HG03103 (cell line): ENCODE measurements around the gene ZDHHC8.

Experiments
- ATAC-seq: cut with Tn5 transposase; IDR thresholded peaks from one replicate; pipeline ENCODE4 v1.9.1; 2021; ENCODE audit warnings: low read depth; ENCODE audit not compliant: unreplicated experiment

Gene ZDHHC8

DNA sequence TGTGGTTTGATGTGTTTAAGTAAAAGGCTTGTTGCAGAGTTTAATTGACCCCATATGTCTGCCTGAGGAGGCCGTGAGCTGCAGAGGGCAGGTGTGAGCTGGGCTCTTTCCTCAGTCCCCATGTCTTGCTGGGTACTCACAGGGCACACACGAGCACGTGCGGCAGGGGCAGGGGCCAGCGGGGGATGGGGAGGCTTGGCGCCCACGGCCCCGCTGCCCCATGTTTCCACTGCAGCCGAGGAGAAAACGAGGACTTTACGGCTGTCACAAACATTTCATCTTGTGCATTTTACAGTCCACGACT is 43.9 kb downstream of the ZDHHC8 start:
- ATAC-seq: no peak

DNA sequence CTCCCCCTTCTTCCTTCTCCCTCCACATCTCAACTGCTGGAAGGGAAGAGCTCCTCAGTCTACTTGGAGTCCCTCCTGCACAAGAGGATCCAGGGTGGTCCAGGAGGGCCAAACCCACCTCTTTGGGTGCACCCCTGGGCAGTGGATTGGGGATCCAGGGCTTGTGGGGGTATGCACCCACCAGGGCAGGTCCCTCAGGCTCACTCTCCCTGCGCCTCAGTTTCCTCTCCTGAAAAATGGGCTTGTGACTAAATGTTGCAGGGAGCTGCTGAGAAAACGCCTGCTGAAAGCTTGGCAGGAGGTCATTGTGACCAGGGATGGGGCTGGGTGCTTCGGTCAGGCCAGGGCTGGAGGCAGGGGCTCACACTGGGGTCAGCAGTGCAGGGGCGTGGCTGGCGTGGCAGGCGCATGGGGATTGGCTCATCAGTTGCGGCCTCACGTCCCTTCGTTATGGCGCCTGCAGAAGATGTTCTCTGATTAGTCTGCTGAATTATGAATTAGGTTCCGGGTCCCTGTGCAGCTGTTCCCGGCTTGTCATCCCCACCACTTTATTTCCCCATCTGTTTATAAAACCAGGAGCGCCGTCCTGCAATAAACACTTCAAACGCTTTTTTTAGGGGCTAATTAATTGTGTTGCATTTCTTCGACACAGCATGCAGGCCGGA is 44.9 kb downstream of the ZDHHC8 start:
- ATAC-seq: no peak

DNA sequence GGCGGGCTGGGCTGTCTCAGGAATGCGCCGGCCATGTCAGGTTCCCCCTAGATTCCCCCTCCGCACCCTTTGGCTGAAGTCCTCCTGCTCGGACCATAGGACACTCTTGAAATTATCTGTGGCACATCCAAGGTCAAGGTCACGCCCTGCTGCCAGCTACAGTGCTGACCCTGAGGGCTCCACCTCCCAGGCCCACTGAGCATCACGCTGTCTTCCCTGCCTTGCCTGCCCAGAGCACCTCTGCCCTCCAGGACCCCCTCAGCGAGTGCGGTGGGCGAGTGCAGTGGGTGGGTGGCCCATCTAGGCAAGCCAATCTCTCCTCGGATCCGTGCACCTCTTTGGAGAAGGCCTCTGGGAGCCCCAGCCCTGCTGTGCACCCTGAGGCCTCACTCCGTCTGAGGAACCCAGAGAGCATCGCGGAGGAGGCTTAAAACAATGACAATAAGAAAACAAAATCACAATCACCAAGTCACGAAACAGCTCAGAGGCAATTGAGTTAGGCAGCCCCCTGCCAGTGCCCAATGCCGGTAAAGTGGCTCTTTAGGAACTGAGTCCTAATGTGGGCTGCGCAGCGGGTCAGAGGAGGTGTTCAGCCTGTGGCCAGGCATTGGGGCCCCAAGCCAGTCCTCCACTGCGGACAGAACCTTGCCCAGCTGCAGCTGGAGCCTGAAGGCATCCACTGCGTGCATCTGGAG is 45.8 kb downstream of the ZDHHC8 start:
- no peak for ATAC-seq

DNA sequence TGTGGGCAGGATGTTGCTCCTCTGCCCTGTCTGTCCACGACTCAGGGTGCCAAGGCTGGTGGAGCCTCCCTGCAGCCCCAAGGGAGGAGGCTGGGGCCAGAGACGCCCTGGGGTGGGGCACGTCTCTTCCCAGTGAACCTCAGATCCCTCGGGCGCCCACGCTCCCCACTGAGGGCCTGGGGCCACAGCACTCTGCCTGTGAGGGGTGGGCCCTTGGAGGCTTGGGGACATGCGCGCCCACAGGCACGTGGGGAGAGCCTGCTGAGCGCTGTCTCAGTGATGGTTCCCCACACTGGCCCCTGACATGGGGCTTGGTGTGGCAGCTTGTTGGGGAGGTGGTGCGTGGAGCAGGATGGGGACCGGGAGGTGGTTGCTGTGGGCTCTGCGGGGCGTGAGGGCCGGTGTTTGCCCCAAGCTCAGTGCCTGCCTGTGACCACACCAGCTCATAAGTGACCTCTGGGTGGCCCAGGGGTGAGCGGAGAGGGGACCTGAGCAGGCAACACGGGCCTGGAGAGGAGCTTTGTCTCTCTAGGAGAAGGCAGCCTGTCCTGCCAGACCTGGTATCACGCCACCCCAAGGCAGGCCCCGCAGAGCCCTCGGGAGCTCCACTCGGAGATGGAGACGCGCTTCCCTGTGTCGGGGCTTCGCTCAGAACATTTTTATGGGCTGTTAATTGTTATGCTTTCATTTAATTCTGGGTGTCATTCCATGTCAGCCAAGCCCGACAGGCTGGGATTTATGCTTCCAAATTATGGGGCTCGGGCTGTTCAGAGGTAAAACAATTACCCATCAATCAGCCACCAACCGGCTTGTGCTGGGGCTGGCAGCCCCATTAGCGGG is 46.7 kb downstream of the ZDHHC8 start:
- ATAC-seq: no peak

DNA sequence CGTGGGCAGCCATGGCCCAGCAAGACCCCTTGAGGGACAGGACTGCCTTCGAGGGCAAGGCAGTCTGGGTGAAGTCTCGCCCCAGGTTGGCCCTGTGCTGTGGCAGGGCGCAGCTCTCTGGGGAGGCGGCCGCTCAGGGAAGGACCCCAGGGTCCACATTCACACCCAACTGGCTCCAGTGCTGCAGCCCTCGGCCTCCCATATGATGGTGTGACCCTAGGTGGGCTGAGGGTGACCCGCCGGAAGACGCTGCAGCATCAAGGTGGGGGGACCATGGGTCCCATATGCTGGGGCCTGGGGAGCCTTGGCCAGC is 47.3 kb downstream of the ZDHHC8 start:
- ATAC-seq: no peak

DNA sequence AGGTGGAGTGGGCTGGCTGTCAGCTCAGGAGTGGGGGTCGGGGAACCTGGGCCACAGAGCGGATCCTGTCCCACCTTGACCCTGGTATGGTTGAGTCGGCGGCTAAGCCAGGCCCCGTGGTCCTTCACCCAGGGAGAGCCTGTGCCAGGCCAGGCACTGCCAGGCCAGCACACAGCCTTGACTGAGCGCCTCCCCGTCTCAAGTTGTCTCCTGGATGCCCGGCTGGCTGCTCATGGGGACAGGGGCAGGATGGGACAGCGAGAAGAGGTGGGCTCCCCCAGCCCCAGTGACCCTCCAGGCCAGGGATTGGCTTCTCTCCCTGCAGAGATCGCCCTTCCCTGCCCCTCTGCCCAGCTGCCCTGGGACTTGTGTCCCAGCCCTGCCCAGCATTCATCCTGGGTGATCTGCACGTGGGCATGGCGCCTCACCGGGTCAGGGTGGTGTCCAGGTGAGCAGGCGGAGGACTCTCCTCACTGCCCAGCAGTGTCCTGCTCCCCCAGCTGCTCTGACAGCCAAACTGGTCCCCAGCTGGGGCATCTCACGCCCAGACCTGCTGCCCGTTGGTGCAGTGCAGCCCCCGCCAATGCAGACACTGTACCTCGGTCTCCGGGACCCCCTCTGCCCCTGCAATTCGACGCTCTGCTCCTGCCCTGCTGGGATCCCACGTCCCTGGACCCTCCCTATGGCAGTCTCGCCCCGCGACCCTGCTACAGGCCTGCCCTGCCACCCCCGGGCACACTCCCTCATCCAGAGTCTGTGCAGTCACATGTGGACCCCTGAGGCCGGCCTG is 48.0 kb downstream of the ZDHHC8 start:
- ATAC-seq: no peak

DNA sequence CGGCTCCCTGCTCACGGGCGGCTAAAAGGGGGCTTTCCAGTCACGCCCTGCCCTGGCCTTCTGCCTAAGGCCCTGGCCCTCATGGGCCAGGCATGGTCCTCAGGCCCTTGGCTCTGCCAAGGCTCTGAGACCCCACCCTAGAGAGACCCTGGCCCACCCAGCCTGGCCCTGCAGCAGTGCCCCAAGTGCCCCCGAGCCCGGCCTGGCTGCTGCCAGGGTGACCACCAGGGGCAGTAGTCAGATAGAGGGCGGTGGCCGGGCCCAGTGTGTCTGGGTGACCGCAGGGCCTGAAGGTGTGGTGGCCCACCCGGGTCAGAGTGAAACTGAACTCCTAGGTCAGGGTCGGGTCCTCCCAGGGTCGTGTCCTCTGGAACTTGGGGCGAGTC is 48.6 kb downstream of the ZDHHC8 start:
- ATAC-seq: no peak

DNA sequence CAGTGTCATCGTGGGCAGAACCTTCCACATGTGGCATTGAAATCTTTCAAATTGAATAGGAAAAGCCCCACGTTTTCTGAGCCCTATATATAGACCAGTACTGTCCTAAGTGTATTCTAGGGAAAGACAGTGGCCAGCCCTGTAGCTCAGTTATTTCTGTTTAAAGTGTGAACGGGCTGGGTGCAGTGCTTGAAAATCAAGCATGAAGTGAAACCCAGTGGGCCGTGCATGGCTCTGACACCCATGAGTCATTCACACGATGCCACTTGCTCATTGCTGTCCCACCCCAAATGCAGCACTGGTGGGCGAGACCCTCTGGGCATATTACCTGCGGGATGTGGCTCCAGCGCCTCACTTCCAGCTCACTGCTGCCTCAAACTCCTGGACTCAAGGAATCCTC is 49.0 kb downstream of the ZDHHC8 start:
- ATAC-seq: no peak

DNA sequence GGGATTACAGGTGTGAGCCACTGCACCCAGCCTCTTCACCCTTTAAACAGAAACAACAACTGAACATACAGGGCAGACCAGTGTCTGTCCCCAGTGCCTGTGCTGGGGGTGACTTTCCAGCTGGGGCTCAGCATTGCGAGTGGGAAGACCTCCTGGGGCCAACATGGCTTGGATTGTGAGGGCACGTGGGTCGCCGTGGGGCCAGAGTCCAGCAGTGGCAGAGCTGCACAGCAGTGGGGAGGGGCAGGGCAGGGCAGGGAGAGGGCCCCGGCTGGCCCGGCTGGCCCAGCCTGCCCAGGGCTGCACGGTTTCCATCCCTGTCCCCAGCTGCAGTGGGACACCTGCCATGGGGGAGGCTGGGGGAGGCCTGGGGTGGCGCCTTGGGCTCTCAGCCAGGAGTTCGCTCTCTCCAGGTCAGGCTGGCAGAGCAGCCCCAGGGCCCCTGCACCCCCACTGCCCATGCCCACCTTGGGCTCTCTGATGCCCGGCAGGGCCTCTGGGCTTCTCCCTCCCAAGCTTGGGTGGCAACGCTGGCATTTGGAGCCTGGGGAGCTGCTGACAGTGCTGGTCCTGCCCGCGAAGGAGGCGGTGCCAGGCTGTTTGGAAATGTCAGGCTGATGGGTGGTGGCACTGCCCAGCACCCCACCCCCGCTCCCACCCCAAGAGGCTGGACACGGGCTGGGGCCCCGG is 49.7 kb downstream of the ZDHHC8 start:
- ATAC-seq: no peak

DNA sequence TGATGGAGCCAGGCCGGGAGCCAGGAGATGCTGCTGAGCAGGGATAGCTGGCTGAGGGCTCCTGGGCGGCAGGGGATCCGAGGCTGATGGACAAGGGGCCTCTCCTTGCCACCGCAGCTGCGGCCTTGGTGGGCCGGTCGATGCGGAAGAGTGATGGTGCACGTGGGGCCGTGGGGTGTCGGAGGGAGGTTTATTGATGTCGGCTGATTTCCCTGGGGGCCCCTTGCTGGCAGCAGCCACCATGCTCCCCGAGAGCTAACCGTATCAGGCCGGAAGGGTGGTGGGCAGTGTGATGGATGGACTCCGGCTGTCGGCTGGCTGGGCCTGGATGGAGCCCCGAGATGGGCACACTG is 50.3 kb downstream of the ZDHHC8 start:
- ATAC-seq: no peak

DNA sequence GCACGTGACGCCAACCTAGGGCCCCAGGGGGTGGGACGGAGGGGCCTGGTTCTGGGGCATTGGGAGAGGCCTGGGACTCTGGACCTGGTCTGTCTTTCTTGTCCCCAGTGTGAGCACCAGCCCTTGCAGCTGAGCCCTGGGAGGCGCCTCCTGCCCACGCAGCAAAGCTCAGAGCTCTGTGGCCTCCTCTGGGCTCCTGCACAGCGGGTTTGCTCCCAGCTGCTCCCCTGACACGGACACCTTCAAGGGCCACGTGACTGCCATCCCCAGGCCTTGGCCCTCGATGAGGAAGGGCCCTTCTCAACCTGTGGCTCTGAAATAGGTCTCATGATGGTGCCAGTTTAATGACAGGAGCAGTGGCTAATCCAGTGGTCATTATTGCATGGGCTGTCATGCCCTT is 50.8 kb downstream of the ZDHHC8 start:
- ATAC-seq: no peak

DNA sequence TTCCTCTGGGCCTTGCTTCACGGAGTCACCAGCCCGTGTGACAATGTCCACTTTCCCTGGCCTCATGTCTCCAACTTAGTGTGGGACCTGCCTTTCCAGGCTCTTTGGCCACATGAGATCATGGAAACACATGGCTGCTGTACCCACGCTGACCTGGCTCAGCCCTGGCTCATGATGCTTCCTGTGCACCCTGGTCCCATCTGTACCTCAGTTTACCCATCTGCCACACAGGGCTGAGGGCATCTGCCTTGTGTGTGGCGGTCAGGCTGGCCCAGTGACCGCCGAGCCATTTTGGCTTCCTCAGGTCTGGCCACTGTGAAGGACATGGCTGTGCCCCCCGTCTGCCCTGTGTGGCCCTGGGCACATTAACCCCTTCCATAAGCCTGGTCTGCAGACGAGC is 51.5 kb downstream of the ZDHHC8 start:
- no peak for ATAC-seq

DNA sequence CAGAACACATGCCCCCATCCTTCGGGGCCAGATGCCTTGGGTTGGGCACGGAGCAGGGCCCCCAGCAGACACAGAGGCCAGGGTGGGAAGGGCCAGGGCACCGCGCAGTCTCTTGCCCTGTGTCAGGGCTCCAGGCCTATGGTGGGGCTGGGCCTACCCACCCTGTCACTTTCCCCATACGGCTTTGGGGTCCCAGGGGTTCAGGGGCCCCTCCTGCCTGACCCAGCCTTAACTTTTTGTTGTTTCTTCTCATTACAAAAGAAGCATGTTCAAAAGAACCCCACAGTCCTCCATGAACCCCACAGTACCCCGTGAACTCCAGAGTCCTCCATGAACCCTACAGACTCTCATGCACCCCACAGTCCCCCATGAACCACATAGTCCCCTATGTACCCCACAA is 52.2 kb downstream of the ZDHHC8 start:
- ATAC-seq: no peak

DNA sequence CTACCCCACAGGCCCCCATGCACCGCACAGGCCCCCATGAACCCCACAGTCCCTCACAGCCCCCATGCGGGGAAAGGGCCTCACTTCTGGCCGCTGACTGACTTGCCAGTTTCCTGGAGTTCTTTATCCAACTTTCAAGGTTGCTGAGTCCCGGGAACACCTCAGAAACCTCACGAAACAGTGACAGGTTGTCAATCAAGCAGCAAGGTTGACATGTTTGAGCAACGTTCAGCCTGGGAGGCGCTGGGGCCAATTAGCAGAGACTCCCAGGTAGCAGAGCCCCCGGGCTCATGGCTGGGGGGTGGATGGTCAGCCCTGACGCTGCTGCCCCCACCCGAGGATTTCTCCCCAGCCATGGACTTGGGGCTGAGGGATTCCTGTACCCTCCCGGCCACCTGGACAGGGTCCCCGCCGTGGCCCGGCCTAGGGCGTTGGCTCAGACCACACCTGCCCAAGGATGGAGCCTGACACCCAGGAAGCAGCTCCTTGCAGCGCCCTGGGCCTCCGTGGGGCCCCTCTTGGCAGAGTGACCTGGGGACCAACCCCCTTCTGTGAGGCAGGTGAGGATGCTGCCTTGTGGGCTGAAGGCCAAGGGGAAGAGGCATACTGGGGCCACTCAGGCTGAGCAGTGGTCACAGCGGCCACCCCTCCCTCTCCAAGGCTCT is 53.0 kb downstream of the ZDHHC8 start:
- no peak for ATAC-seq

DNA sequence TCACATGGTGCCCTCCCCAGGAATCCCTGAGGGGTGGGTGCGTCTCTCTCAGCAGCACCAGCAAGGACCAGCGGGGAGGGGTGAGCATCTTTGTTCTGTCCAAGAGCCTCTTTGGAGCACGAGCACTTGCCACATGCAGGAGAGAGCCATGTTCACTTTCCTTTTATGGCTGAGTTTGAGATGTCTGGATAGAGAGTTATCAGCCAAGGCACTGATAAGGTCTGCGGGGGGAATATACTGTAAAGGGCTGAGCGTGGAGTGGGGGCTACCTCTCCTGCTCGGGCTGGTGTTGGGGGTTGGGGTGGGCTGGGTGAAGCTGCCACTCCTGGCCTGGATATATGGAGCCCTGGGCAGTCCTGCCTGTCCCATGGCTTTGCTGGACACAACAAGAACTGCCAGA is 54.1 kb downstream of the ZDHHC8 start:
- ATAC-seq: no peak

DNA sequence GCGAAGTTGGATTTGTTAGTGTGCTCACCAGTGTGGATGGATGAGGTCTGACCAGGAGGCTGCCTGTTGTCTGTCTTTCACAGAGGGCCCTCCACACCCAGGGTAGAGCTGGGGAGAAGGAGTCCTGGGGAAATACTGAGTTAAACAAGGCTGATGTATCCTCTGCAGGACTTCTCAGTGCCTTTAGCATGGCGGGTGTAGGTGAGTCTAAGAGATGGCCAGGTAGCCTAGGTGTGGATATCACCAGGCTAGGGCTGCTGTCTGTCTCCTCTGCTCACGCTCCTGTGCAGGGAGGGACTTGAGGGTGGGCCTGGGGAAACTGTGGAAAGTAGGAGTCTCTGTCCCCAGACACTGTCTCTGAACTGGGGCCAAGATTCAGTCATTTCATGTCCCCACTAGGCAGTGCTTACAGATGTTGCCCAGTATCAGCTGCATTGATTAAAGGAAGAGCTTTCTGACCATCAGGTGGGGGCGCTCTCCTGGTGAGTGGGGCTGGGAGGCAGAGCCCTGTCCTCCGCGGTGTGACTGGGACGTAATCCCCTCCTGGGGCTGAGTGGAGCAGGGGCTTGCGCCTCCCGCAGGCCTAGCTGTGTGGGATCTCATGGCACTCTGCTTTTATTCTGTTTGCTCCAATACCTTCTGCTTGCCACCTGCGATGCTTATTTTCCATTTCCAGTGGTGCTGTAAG is 54.7 kb downstream of the ZDHHC8 start:
- no peak for ATAC-seq

DNA sequence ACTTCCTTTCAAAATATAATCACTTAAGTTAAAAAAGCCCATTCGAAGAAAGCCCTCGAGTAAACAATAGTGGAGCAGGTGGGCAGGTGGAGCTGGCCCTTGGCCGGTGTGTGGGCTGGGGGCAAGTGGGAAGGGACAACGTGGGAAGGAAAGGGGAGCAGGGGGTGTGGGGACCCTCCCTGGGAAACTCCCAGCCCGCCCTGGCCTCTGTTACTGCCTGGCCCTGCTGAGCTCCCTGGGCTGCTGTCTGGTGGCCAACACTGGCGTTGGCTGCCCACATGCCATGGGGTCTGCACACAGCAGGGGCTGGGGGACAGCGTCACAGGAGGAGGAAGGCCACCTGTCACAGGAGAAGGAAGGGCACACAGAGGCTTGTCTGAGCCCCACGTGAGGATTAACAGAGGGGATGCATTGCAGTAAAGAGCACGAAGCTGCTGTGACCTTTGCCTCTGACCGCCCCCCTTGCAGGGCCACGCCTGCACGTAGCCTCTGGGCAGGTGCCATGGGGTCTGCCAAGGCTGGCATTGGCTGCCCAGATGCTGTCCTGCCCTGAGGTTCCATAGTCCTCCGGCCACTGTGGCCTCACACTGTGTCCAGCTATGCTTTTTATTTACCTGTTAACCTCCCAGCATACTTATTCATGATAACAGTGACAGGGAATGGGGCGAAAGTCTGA is 55.4 kb downstream of the ZDHHC8 start:
- no peak for ATAC-seq

DNA sequence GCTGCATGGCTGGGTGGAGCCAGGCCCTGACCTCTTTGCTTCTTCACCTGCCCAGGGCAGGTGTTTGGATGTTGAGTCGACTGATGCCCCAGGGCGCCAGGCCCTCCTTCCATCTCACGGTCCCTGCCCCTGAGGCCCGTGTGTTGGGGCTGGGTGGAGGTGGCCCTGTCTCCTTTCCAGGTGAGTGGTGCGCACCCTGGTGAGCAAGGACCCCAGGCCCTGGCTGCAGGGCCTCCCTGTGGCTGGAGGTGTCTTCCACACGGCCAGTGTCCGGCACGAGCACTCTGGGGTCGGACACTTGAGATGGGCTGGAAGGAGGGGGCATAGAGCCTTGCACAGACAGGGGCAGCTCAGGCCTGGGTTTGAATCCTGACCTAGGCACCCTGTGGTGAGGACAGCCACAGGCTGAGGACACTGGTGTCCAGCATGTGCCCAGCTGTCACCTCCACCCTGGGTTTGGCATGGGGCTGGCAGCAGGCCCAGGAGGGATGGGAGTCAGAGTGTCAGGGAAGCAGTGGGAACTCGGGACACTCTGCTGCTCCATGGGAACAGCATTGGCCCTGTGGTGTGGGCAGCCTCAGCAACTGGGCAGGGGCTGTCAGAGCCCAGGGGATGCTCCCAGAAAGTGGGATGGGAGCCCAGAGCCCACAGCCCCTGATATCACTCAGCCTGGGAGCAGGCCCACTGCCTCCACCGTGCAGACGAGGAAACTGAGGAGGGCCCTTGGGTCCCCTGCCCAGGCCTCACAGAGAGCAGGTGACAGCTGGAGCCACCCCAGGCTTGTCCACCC is 56.4 kb downstream of the ZDHHC8 start:
- ATAC-seq: no peak

DNA sequence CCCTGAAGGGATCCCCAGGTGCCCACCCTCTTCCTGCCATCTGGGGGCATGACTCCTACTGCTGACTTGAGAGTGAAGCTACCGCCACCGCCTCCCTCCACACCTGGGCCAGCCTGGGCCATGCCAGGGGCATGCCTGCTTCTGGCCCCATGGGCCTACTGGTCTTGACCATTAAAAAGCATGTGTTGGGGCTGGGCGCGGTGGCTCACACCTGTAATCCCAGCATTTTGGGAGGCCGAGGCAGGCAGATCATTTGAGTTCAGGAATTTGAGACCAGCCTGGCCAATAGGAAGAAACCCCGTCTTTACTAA is 56.9 kb downstream of the ZDHHC8 start:
- no peak for ATAC-seq
